Keratinocyte (primary cell): ENCODE data around the gene ALOX5.
"Not testable (repeated sequence)": the region's sequence is repeated elsewhere in the genome, so short reads cannot be mapped to it uniquely, and the experiment has no call there.

ENCODE experiments used
- EZH2 ChIP-seq: IDR thresholded peaks from one replicate; pipeline ENCODE4 v1.6.1; 2012; ENCODE audit warnings: inconsistent platforms, mild to moderate bottlenecking, low read length, moderate library complexity
- TF ChIP-seq, protein P1 (sequence below), 3 experiments: IDR thresholded peaks in 1 of 3; conservative IDR thresholded peaks in 1 of 3; optimal IDR thresholded peaks in 1 of 3; 2 replicates in 2 of 3; 3 replicates in 1 of 3; pipeline versions ENCODE3 to v1.5.1; 2011; ENCODE audit warnings: low read length in 3 of 3, mild to moderate bottlenecking in 3 of 3, moderate library complexity in 2 of 3, control low read depth in 1 of 3, inconsistent platforms in 1 of 3; ENCODE audit not compliant: insufficient read depth in 2 of 3; ENCODE audit errors: extremely low read depth in 1 of 3

GRCh38 chr10:45340420-45340819 lies 33.6 kb upstream of the ALOX5 start:
- TF ChIP-seq, protein P1, sequence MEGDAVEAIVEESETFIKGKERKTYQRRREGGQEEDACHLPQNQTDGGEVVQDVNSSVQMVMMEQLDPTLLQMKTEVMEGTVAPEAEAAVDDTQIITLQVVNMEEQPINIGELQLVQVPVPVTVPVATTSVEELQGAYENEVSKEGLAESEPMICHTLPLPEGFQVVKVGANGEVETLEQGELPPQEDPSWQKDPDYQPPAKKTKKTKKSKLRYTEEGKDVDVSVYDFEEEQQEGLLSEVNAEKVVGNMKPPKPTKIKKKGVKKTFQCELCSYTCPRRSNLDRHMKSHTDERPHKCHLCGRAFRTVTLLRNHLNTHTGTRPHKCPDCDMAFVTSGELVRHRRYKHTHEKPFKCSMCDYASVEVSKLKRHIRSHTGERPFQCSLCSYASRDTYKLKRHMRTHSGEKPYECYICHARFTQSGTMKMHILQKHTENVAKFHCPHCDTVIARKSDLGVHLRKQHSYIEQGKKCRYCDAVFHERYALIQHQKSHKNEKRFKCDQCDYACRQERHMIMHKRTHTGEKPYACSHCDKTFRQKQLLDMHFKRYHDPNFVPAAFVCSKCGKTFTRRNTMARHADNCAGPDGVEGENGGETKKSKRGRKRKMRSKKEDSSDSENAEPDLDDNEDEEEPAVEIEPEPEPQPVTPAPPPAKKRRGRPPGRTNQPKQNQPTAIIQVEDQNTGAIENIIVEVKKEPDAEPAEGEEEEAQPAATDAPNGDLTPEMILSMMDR (optimal IDR thresholded peaks at IDR 0.05 in 1 of 3, IDR thresholded peaks at IDR 0.05 in 1 of 3, conservative IDR thresholded peaks at IDR 0.05 in 1 of 3; ENCODE audit: extremely low read depth in 1 of 3, insufficient read depth in 2 of 3, low read length in 3 of 3), result not testable (repeated sequence)
- not testable (repeated sequence) for TF ChIP-seq EZH2
